SK-N-MC (cell line): ENCODE results near the gene LCE1C.

Source experiments
- EZH2 ChIP-seq: fragments of 200-600 bp; sonication (generic); IDR thresholded peaks from one replicate; pipeline ENCODE4 v1.6.1; 2017; ENCODE audit warnings: antibody characterized with exemption
- POLR2AphosphoS5 ChIP-seq: IDR thresholded peaks from 2 replicates; pipeline ENCODE4 v1.6.1; 2012; ENCODE audit warnings: mild to moderate bottlenecking, low read depth, low read length, borderline replicate concordance

- TF ChIP-seq EZH2 = no peak
- no peak for TF ChIP-seq POLR2AphosphoS5
Observed at GRCh38 chr1:152760551-152761190, 45.8 kb downstream of the LCE1C start.
